ENCODE measurements around the gene SLC45A1.

Gene SLC45A1

DNA sequence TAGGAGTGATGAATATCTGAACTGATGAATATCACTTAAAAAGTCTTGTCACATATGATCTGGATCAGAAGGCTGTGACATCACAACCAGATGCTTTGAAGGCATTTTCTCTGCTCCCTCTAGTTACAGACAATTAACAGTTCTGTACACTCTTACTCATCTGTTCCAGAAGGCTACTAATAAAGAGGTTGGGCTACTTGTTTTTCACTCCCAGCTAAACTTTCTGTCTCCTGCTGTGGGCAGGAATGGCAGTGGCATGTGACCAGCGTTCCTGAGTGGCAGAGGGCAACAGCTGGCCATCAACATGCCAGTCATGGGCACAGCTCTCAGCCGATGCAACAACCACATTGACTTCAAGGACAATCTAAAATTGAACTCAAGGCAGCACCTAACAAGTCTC, 66.7 kb downstream of the SLC45A1 start:
- DNase-seq (ENCODE audit: low spot score) = no peak

DNA sequence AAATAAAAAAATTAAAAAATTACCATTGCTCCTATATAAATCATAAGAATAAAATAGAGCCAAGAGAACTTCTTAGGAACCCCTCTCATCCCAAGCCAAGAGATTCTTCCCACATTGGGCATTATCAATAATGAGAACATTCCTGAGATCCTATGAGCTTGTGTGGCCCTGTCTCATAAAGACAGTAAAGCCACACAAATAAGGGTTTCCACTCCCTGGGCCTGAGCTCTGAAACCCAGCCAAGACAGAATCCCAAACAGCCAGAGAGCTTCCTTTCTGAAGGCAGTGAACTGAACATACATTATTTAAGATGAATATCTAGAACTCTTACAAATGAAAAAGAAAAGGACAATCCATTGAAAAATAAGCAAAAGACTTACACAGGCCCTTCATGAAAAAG, 68.3 kb downstream of the SLC45A1 start:
- DNase-seq (ENCODE audit: low spot score) = no peak

DNA sequence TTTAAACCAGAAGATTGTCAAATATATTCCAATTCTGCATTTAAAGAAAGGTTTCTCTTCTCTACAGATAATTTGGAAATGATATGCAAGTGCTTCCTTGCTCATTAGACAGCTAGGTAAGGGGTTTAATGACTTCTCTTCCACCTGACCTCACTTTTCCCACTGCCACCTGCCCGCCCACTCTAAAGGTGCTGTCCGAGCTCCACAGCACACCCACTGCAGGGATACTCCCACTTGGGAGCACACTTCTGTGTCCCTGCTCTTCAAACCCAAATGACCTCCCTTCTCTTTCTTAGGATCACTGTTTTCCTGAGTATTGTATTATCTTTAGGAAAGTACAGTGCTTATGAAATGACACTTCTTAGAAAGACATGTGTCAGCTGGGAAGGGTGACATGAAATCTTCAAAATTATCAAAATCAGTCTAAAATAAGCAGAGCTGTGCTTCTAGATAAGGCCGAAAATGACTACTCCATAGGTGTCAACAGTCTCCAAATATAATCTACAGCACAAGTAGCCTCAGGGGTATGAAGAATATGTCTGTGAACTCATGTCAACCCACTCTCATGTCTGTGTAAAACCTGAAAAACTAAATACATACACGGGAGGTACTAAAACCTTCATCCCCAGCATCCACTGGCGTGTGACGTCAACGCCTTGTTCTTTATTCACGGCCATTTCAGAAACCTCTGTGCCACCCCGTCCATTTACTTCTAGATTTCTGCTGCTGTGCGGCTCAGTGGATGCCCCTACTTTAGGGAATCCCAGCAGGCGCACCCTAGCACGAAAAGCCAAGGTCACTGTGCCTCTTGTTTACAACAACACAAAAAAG, 71.0 kb downstream of the SLC45A1 start:
- DNase-seq (ENCODE audit: low spot score) = no peak

DNA sequence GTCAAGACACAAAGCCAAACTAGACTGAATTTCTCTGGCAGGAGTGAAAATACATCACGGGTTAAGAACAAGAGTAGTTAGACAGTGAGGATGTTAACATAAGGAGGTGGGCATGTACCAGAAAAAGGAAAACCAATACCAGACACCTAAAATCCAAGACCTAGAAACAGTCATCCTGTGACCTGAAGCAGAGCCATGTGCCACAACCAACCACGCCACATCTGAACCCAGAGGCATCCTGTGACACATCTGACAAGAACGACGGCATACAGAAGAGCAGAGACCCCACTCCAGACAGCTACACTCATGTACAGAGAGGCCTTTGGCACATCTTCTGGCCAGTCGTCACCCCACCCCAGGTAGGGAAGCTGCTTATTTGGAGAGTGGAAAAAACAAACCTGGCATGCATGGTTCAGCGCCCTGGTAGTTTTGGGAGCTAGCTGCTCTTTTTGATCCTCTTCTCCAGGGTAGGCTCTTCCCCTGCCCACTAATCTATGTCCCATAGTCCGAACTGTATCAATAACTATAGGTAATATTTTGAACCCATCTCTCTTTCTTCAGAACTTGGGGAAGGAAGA, 72.1 kb downstream of the SLC45A1 start:
- no peak for DNase-seq (ENCODE audit: low spot score)

DNA sequence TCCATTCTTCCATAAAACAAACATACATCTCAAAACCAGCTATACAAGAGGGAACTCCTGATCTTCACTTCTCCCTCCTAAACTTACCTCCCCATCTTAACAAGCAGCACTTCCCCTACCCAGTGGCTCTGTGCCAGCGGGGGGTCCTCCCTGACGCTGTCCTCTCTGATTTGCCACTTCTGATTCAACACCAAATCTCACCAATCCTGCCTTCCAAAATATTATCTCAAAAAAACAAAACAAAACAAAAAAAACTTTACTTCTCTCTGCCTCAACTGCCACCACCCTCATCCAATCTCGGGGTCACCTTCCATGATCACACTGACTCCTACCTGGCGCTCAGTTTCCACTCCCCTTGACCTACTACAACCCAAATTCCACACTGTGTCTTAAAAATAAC, 72.8 kb downstream of the SLC45A1 start:
- no peak for DNase-seq (ENCODE audit: low spot score)

DNA sequence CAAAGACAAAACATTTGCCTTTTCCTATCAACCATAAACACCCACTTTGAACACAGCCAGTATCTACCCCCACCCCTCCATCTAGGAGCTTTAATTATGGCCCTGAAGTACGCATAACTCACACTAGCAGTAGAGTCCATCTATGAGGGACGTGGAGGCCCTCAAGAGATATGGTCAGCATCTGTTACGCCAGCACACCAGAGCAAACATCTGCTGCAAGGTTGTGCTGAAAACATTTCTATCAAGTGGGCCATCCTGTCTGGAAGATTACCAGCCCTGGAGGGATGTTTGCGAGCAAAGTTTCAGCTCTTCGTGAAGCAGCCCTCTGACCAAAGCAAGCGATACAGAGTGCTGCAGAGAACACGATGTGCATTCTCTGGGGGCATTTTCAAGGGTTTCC, 74.6 kb downstream of the SLC45A1 start:
- no peak for DNase-seq (ENCODE audit: low spot score)

Data from LoVo (cell line).